Measurements from ENCODE around the gene PBOV1.

PBOV1 gene

GRCh38 chr6:138241381-138241780, 23.1 kb upstream of the PBOV1 start:
- H3K27ac ChIP-seq: no peak overlapping the region

GRCh38 chr6:138240476-138241245, 22.4 kb upstream of the PBOV1 start:
- Histone ChIP-seq H2AFZ (no peak overlapping the region), H3K9me3 (ENCODE audit: control insufficient read depth, low read length) (no peaks in the 10 kb centered on the region), H3K36me3 (ENCODE audit: control insufficient read depth, insufficient read depth, low read length) (no peaks in the 10 kb centered on the region), H3K4me2 (ENCODE audit: low read length) (no peak overlapping the region), H3K27me3 (ENCODE audit: control insufficient read depth, insufficient read depth, low read length) (no peaks in the 10 kb centered on the region), H3K4me1 (no peaks in the 10 kb centered on the region), H3K27ac (no peak overlapping the region), H3K9ac (no peak overlapping the region), H3K4me3 (ENCODE audit: low read depth, low read length) (no peak overlapping the region), H3K79me2 (no peaks in the 10 kb centered on the region)
- TF ChIP-seq, protein P1, sequence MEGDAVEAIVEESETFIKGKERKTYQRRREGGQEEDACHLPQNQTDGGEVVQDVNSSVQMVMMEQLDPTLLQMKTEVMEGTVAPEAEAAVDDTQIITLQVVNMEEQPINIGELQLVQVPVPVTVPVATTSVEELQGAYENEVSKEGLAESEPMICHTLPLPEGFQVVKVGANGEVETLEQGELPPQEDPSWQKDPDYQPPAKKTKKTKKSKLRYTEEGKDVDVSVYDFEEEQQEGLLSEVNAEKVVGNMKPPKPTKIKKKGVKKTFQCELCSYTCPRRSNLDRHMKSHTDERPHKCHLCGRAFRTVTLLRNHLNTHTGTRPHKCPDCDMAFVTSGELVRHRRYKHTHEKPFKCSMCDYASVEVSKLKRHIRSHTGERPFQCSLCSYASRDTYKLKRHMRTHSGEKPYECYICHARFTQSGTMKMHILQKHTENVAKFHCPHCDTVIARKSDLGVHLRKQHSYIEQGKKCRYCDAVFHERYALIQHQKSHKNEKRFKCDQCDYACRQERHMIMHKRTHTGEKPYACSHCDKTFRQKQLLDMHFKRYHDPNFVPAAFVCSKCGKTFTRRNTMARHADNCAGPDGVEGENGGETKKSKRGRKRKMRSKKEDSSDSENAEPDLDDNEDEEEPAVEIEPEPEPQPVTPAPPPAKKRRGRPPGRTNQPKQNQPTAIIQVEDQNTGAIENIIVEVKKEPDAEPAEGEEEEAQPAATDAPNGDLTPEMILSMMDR (IDR thresholded peaks at IDR 0.05): no peak

More at GRCh38 chr6:138241381-138241780, 23.1 kb upstream of the PBOV1 start:
- Histone ChIP-seq H3K4me3 (ENCODE audit: low read depth, low read length) (no peak overlapping the region), H2AFZ (no peak overlapping the region), H3K79me2 (no peaks in the 10 kb centered on the region), H3K9me3 (ENCODE audit: control insufficient read depth, low read length) (no peaks in the 10 kb centered on the region), H3K4me1 (no peaks in the 10 kb centered on the region), H3K9ac (no peak overlapping the region), H3K4me2 (ENCODE audit: low read length) (no peak overlapping the region), H3K36me3 (ENCODE audit: control insufficient read depth, insufficient read depth, low read length) (no peaks in the 10 kb centered on the region), H3K27me3 (ENCODE audit: control insufficient read depth, insufficient read depth, low read length) (no peaks in the 10 kb centered on the region)
- TF ChIP-seq, protein P1 (IDR thresholded peaks at IDR 0.05): no peak

DNA sequence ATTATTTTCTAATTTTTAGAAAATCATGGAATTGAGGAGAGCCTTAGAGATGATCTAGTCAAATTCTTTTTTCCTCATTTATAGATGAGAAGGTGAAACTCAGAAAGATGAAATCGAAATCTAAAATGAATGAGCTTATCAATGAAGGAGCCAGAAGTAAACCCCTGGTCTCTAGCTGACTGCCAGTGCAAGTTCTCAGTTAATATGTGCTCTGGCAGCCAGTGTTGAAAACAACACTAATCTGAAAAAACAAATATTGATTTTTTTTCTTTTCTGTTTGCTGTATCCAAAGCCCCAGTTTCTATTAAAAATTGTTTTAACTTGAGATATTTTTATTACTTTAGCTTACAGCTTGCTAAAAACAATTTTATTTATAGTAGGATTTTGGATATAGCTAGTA, 21.5 kb upstream of the PBOV1 start:
- Histone ChIP-seq H3K9ac (no peak overlapping the region), H3K79me2 (no peaks in the 10 kb centered on the region), H3K9me3 (ENCODE audit: control insufficient read depth, low read length) (no peaks in the 10 kb centered on the region), H3K36me3 (ENCODE audit: control insufficient read depth, insufficient read depth, low read length) (no peaks in the 10 kb centered on the region), H3K4me2 (ENCODE audit: low read length) (no peak overlapping the region), H3K4me3 (ENCODE audit: low read depth, low read length) (no peak overlapping the region), H2AFZ (no peak overlapping the region), H3K27ac (no peak overlapping the region), H3K27me3 (ENCODE audit: control insufficient read depth, insufficient read depth, low read length) (no peaks in the 10 kb centered on the region), H3K4me1 (no peaks in the 10 kb centered on the region)
- TF ChIP-seq, protein P1 (IDR thresholded peaks at IDR 0.05): no peak

DNA sequence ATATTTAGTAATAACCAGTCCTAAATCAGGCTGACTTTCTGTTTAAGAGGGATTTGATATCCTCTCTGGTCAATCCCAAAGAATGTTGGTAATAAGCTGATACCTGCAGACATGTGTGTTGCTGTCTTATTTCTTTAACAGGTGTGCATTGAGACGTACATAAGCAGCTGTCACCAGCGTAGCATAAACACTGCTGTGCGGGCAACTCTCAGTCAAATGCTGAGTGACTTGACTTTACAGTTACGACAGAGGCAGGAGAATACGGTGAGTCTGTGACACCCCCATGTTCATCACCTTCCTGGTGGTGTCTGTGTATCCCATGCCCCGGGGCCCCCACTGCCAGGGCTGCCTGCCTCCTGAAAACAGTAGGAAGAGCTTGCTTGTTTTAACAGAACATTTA, 20.1 kb upstream of the PBOV1 start:
- Histone ChIP-seq H3K79me2 (no peaks in the 10 kb centered on the region), H3K27ac (no peak overlapping the region), H3K4me2 (ENCODE audit: low read length) (no peak overlapping the region), H2AFZ (no peak overlapping the region), H3K4me1 (no peaks in the 10 kb centered on the region), H3K9ac (no peak overlapping the region), H3K9me3 (ENCODE audit: control insufficient read depth, low read length) (no peaks in the 10 kb centered on the region), H3K27me3 (ENCODE audit: control insufficient read depth, insufficient read depth, low read length) (no peaks in the 10 kb centered on the region), H3K36me3 (ENCODE audit: control insufficient read depth, insufficient read depth, low read length) (no peaks in the 10 kb centered on the region), H3K4me3 (ENCODE audit: low read depth, low read length) (no peak overlapping the region)
- TF ChIP-seq, protein P1 (IDR thresholded peaks at IDR 0.05): no peak

- no peaks in the 10 kb centered on the region for H3K9me3 ChIP-seq (ENCODE audit: control insufficient read depth, low read length)
- H3K4me2 ChIP-seq (ENCODE audit: low read length): no peak overlapping the region
- no peak overlapping the region for H3K4me3 ChIP-seq (ENCODE audit: low read depth, low read length)
- no peaks in the 10 kb centered on the region for H3K79me2 ChIP-seq
- H3K36me3 ChIP-seq (ENCODE audit: control insufficient read depth, insufficient read depth, low read length): no peaks in the 10 kb centered on the region
- no peak overlapping the region for H3K27ac ChIP-seq
- TF ChIP-seq, protein P1 (IDR thresholded peaks at IDR 0.05): no peak
- no peaks in the 10 kb centered on the region for H3K27me3 ChIP-seq (ENCODE audit: control insufficient read depth, insufficient read depth, low read length)
- H3K4me1 ChIP-seq: no peaks in the 10 kb centered on the region
- no peak overlapping the region for H2AFZ ChIP-seq
- H3K9ac ChIP-seq: no peak overlapping the region
Observed at GRCh38 chr6:138237463-138237862, 19.2 kb upstream of the PBOV1 start.

Measured in parathyroid adenoma (tissue), 2 donors.